C4-2B (cell line): ENCODE results near the gene LEMD3.

Experiments used
- CTCF ChIP-seq: fragments of 450-650 bp; conservative IDR thresholded peaks from 2 replicates; pipeline ENCODE4 v1.5.1; 2017; ENCODE audit warnings: mild to moderate bottlenecking
- ZFX ChIP-seq: fragments of 450-650 bp; IDR thresholded peaks from 2 replicates; pipeline ENCODE4 v1.6.1; 2017

GRCh38 chr12:65292241-65292640 is 122.9 kb downstream of the LEMD3 start:
- TF ChIP-seq CTCF: no peak
- no peak for TF ChIP-seq ZFX
